ENCODE measurements around the gene AGK. TPM values are rescaled to one million over a fixed set of nuclear protein-coding genes. Genes with fewer than 3 reads are reported as not detected.
"Not testable (repeated sequence)": the region's sequence is repeated elsewhere in the genome, so short reads cannot be mapped to it uniquely, and the experiment has no call there.

Gene AGK
- polyA plus RNA-seq, 1 donor from 2014 or later = 23.1 TPM

DNA sequence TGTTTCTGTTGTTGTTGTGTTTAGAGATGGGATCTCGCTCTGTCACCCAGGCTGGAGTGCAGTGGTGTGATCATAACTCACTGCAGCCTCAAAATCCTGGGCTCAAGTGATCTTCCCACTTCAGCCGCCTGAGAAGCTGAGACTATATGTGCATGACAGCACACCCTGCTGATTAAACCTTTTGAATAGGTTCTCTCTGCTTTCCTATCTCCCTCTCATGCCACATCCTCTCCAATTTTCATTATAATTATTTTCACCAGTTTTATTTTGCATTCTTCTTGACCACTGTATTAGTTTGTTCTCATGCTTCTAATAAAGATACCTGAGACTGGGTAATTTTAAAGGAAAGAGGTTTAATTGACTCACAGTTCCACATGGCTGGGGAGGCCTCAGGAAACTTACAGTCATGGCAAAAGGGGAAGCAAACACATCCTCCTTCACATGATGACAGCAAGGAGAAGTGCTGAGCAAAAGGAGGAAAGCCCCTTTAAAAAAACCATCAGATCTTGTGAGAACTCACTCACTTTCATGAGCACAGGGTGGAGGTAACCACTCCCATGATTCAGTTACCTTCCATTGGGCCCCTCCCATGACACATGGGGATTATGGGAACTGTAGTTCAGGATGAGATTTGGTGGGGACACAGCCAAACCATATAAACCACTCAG lies 12.9 kb downstream of the AGK start:
- peaks cover 0 to 18% (median 12%) of the 10 kb centered on the region in 3 donors for H3K4me1 Mint-ChIP-seq
- peak overlapping the region in 1 of 4 donors; percentile 14 for H3K4me3 Mint-ChIP-seq
- H3K36me3 Mint-ChIP-seq = peaks cover 30% of the 10 kb centered on the region
- peaks cover 7 to 21% (median 7%) of the 10 kb centered on the region in 3 donors for H3K9me3 Mint-ChIP-seq
- H3K27me3 Mint-ChIP-seq = no peaks in the 10 kb centered on the region
- peak overlapping the region; percentile 53 to 65 (median 63) for H3K27ac Mint-ChIP-seq

GRCh38 chr7:141567432-141567831 lies 16.2 kb downstream of the AGK start:
- peaks cover 5 to 12% (median 7%) of the 10 kb centered on the region in 3 donors for H3K9me3 Mint-ChIP-seq
- no peaks in the 10 kb centered on the region for H3K27me3 Mint-ChIP-seq
- H3K36me3 Mint-ChIP-seq = peaks cover 27% of the 10 kb centered on the region
- no peak overlapping the region for H3K27ac Mint-ChIP-seq
- H3K4me1 Mint-ChIP-seq = peaks cover 0 to 15% (median 10%) of the 10 kb centered on the region in 3 donors
- no peak overlapping the region for H3K4me3 Mint-ChIP-seq

DNA sequence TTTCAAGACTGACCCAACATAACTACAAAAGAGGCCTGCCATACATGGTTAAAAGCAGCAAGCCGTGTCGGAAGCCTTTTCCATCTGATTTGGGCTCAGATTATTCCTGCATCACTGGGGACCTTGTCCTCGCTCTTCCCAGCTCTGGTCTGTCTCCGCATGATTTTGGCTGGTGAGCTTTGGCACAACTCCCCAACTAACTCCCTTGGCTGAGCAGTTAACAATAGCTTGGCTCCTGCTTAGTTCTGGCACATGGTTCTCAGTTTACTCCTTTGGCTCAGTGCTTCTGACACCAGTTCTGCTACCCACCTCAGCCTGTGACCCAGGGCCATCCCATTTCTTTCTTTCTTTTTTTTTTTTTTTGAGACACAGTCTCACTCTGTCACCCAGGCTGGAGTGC lies 17.0 kb downstream of the AGK start:
- Mint-ChIP-seq H3K4me1 (peaks cover 0 to 15% (median 10%) of the 10 kb centered on the region in 3 donors), H3K4me3 (no peak overlapping the region), H3K27ac (no peak overlapping the region)

DNA sequence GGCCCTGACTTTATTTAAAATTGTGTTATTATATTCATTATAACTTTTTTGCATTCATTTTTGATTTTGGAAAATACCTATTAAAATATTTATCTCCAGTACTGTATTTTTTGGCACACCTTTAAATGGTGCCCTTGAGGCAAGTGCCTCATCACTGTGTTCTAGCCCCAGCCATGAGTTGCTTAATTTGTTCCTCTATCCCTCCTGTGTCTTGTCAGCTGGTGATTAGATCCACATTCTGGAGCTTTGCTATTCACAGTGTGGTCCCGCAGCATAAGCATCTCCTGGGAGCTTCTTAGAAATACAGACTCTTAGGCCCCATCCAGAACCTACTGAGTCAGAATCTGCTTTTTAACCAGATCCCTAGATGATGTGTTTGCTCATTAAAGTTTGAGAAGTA lies 19.8 kb downstream of the AGK start:
- peaks cover 0 to 2% (median 2%) of the 10 kb centered on the region in 3 donors for H3K4me1 Mint-ChIP-seq
- peaks cover 31% of the 10 kb centered on the region for H3K36me3 Mint-ChIP-seq
- no peak overlapping the region for H3K4me3 Mint-ChIP-seq
- peaks cover 5 to 13% (median 8%) of the 10 kb centered on the region in 3 donors for H3K9me3 Mint-ChIP-seq
- H3K27ac Mint-ChIP-seq = no peak overlapping the region
- H3K27me3 Mint-ChIP-seq = no peaks in the 10 kb centered on the region

More for the DNA sequence above, 17.0 kb downstream of the AGK start:
- Mint-ChIP-seq H3K9me3 (peaks cover 5 to 10% (median 5%) of the 10 kb centered on the region in 3 donors), H3K27me3 (no peaks in the 10 kb centered on the region), H3K36me3 (peaks cover 26% of the 10 kb centered on the region)

DNA sequence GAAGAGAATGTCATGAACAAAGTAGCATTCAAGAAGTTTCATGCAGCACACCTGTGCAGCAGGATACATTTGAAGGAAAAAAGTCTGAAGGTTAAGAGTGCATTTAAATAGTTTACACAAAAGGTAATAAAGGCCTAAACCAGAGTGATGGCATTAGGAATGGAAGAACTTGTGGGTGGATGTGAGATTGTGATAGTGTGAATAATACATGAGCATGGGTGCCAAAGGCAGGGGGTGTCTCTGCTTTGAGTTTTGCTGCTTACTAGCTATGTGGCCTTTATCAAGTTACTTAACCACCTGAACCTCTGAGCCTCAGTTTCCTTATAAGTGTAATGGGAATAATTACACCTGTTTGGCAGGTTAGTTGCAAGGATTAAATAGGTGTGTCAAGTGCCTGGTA lies 21.0 kb downstream of the AGK start:
- Mint-ChIP-seq H3K4me1 (peaks cover 0 to 2% (median 0%) of the 10 kb centered on the region in 3 donors), H3K36me3 (peaks cover 28% of the 10 kb centered on the region), H3K9me3 (peaks cover 9 to 17% (median 12%) of the 10 kb centered on the region in 3 donors), H3K4me3 (no peak overlapping the region), H3K27ac (no peak overlapping the region), H3K27me3 (no peaks in the 10 kb centered on the region)

DNA sequence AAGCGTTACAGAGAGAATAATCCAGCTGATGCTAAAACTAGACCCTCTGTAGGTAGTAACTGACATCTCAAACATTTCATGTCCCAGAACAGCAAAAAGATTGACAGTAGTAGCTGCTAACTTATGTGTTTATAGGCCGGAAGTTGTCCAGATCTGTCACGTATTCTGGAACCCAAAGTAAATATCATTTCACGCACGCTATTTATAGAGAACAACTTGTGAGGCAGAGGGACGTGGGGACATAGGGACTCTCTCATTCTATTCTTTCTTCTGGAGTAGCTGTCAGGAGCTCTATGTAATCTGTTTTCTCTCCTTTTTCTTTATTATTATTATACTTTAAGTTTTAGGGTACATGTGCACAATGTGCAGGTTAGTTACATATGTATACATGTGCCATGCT lies 22.3 kb downstream of the AGK start:
- Mint-ChIP-seq H3K4me1 (peaks cover 0 to 2% (median 0%) of the 10 kb centered on the region in 3 donors), H3K36me3 (peaks cover 25% of the 10 kb centered on the region), H3K27ac (no peak overlapping the region), H3K4me3 (no peak overlapping the region), H3K9me3 (peaks cover 9 to 17% (median 12%) of the 10 kb centered on the region in 3 donors), H3K27me3 (no peaks in the 10 kb centered on the region)

- no peak overlapping the region for H3K27ac Mint-ChIP-seq
Measured at GRCh38 chr7:141575164-141575563, 24.0 kb downstream of the AGK start.

GRCh38 chr7:141575654-141576448 lies 24.6 kb downstream of the AGK start:
- Mint-ChIP-seq H3K9me3 (peaks cover 9 to 17% (median 12%) of the 10 kb centered on the region in 3 donors), H3K36me3 (peaks cover 25% of the 10 kb centered on the region), H3K27me3 (no peaks in the 10 kb centered on the region), H3K4me3 (no peak overlapping the region), H3K27ac (no peak overlapping the region), H3K4me1 (peaks cover 0 to 2% (median 0%) of the 10 kb centered on the region in 3 donors)

More at GRCh38 chr7:141575164-141575563, 24.0 kb downstream of the AGK start:
- H3K27me3 Mint-ChIP-seq = no peaks in the 10 kb centered on the region
- no peak overlapping the region for H3K4me3 Mint-ChIP-seq
- peaks cover 25% of the 10 kb centered on the region for H3K36me3 Mint-ChIP-seq
- peaks cover 9 to 17% (median 12%) of the 10 kb centered on the region in 3 donors for H3K9me3 Mint-ChIP-seq
- peaks cover 0 to 2% (median 0%) of the 10 kb centered on the region in 3 donors for H3K4me1 Mint-ChIP-seq

GRCh38 chr7:141577043-141577839 lies 26.0 kb downstream of the AGK start:
- Mint-ChIP-seq H3K4me1 (no peaks in the 10 kb centered on the region), H3K9me3 (peaks cover 8 to 17% (median 12%) of the 10 kb centered on the region in 3 donors), H3K4me3 (no peak overlapping the region)

GRCh38 chr7:141579953-141580352 lies 28.7 kb downstream of the AGK start:
- not testable (repeated sequence) for H3K27me3 Mint-ChIP-seq, H3K4me3 Mint-ChIP-seq, H3K27ac Mint-ChIP-seq, H3K4me1 Mint-ChIP-seq
- peaks cover 14% of the 10 kb centered on the region for H3K36me3 Mint-ChIP-seq
- peaks cover 7 to 16% (median 7%) of the 10 kb centered on the region in 3 donors for H3K9me3 Mint-ChIP-seq

More at GRCh38 chr7:141577043-141577839, 26.0 kb downstream of the AGK start:
- no peak overlapping the region for H3K27ac Mint-ChIP-seq
- no peaks in the 10 kb centered on the region for H3K27me3 Mint-ChIP-seq
- H3K36me3 Mint-ChIP-seq = peaks cover 23% of the 10 kb centered on the region

DNA sequence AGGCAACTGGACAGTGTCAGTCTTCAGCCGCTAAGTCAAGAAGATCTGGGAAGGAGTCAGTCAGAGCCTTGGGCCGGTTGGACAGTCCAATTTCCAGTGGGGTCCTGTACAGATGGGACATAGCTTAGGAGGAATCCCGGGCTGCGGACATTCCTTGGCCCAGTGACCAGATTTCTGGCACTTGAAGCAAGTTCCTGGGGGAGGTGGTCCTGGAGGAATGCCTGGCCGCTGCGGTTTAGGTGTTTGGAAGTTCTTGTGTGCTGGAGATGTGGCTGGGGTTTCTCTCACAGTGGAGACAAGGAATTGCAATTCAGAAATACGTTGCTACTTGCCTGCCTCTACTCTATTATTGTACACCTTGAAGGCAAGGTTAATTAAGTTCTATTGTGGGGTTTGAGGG lies 30.9 kb downstream of the AGK start:
- not testable (repeated sequence) for H3K36me3 Mint-ChIP-seq, H3K27me3 Mint-ChIP-seq, H3K4me3 Mint-ChIP-seq, H3K4me1 Mint-ChIP-seq, H3K9me3 Mint-ChIP-seq, H3K27ac Mint-ChIP-seq

DNA sequence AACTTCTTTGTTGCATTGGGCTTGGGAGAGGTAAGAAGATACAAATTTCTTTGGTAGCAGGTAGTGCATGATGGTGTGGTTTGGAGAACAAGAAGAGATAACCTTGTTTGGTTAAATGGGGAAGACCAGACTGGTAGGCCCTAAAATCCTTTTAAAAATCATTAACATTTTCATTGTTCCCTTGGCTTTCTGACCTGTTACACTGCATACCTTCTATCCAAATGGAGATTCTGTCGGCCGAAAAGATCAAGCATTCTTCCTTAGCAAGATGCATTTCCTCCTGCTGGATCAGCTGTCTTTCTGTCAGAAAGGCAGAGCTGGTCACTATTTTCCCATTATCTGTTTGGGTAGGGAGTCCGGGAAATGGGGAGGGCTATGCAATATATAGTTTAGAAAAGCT lies 33.7 kb downstream of the AGK start:
- no peaks in the 10 kb centered on the region for H3K27me3 Mint-ChIP-seq
- H3K4me1 Mint-ChIP-seq = peaks cover 0 to 2% (median 0%) of the 10 kb centered on the region in 3 donors
- no peaks in the 10 kb centered on the region for H3K9me3 Mint-ChIP-seq
- peaks cover 13% of the 10 kb centered on the region for H3K36me3 Mint-ChIP-seq
- no peak overlapping the region for H3K27ac Mint-ChIP-seq
- no peak overlapping the region for H3K4me3 Mint-ChIP-seq

GRCh38 chr7:141585592-141586510 lies 34.6 kb downstream of the AGK start:
- Mint-ChIP-seq H3K4me3 (no peak overlapping the region), H3K4me1 (peaks cover 0 to 7% (median 4%) of the 10 kb centered on the region in 3 donors), H3K36me3 (peaks cover 15% of the 10 kb centered on the region), H3K27me3 (no peaks in the 10 kb centered on the region), H3K9me3 (no peaks in the 10 kb centered on the region), H3K27ac (no peak overlapping the region)

- Mint-ChIP-seq H3K36me3 (peaks cover 15% of the 10 kb centered on the region), H3K9me3 (no peaks in the 10 kb centered on the region), H3K4me1 (peaks cover 0 to 7% (median 4%) of the 10 kb centered on the region in 3 donors), H3K4me3 (no peak overlapping the region), H3K27ac (no peak overlapping the region), H3K27me3 (no peaks in the 10 kb centered on the region)
Measured at GRCh38 chr7:141586878-141587277, 35.7 kb downstream of the AGK start.

Measured in IgD-negative memory B cell (primary cell).